Esophagus (tissue), 2 donors: ENCODE data around the gene TAL1. TPM values are rescaled to one million over a fixed set of nuclear protein-coding genes. Genes with fewer than 3 reads are reported as not detected.

Source experiments
- H3K27ac ChIP-seq, 2 donors: one replicate each; pipeline ENCODE4 v1.5.1; 2013; ENCODE audit warnings: low read depth in 2 of 2, mild to moderate bottlenecking in 2 of 2, inconsistent platforms in 1 of 2, low read length in 1 of 2, moderate library complexity in 1 of 2
- H3K27me3 ChIP-seq, 2 donors: one replicate each; pipeline ENCODE4 v1.6.1; 2013; ENCODE audit warnings: low read length in 2 of 2, control low read depth in 1 of 2, mild to moderate bottlenecking in 1 of 2; ENCODE audit not compliant: insufficient read depth in 2 of 2, control insufficient read depth in 1 of 2
- H3K36me3 ChIP-seq, 2 donors: one replicate each; pipeline ENCODE4 v1.6.1; 2013; ENCODE audit warnings: low read length in 1 of 2; ENCODE audit not compliant: control insufficient read depth in 2 of 2, insufficient read depth in 2 of 2
- H3K4me1 ChIP-seq, 2 donors: one replicate each; pipeline ENCODE4 v1.6.1; 2013; ENCODE audit warnings: low read length in 1 of 2; ENCODE audit not compliant: control insufficient read depth in 2 of 2, insufficient read depth in 2 of 2
- H3K4me3 ChIP-seq, 2 donors: one replicate each; pipeline ENCODE4 v1.5.1; 2013; ENCODE audit warnings: low read length in 2 of 2, mild to moderate bottlenecking in 2 of 2, low read depth in 1 of 2, moderate library complexity in 1 of 2
- H3K9me3 ChIP-seq, 2 donors: one replicate each; pipeline ENCODE4 v1.6.1; 2013; ENCODE audit warnings: mild to moderate bottlenecking in 2 of 2, low read depth in 1 of 2, low read length in 1 of 2, moderate library complexity in 1 of 2; ENCODE audit not compliant: control insufficient read depth in 2 of 2, insufficient read depth in 1 of 2
- WGBS, 2 donors: extraction: QIAGEN DNeasy Blood & Tissue Kit; methylation state at CpG; one replicate each; pipeline ENCODE4 v1.1.7; 2013; 5-methylcytosine and 5-hydroxymethylcytosine counted together
- polyA plus RNA-seq, 2 donors: library from polyadenylated mRNA; stranded (reverse); fragments of 200-250 nt; gene quantifications; one replicate each; pipeline ENCODE4 v1.2.3, GENCODE V29; 2013
- donor health status: healthy with polysubstance abuse.
- donor health status: Bipolar disorder and iron deficiency.

Gene TAL1
- polyA plus RNA-seq, 2 donors, result 0.82 to 1.1 TPM

- 10 to 11% methylated on average over 44 of the region's 44 CpGs for WGBS, 2 donors
- Histone ChIP-seq H3K4me1 (peaks cover 0 to 6% of the 10 kb centered on the region in 2 donors), H3K4me3 (peak overlapping the region; percentile 26 to 35), H3K9me3 (peaks cover 0 to 2% of the 10 kb centered on the region in 2 donors), H3K27me3 (peaks cover 3 to 29% of the 10 kb centered on the region in 2 donors), H3K27ac (peak overlapping the region; percentile 9 to 39), H3K36me3 (no peaks in the 10 kb centered on the region)
These were observed 1.2 kb downstream of the TAL1 start for GRCh38 chr1:47230692-47231300.

DNA sequence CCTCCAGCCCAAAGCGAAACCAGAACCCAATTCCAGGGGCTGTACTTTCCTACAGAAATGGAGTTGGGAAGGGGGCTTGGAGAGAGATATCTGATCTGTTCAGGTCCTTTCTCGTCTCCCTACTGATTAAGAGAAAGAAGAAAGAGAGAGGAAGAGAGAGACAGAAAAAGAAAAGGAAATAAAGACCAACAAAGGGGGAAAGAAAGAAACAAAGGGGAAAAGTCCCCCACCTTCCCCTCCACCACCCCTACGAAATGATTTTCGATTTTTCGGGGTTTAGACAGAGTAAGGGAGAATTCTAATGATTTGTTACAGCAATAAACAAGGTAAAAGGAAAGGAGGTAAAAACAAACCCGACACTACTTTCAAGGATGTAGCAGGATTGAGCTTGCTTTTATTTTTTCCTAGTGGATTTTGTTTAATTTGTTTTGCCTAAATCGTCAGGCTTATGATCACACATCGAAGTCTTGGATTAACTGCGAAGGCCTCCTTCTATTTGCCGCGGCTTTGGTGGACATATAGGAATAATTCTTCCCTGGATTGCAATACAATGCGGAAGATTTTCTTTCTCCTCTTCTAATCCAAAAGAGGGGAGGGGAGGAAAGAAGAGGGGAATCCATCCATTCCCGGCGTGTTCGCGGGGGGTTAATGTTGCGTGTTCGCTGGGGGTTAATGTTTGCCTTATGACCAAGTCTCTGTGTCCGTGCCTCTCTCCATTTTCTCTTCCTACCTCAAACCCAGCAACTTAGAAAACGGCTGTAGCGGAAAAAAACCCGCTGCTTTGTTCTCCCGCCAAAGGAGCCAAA, 1.9 kb downstream of the TAL1 start:
- Histone ChIP-seq H3K36me3 (no peaks in the 10 kb centered on the region), H3K9me3 (peaks cover 0 to 2% of the 10 kb centered on the region in 2 donors), H3K4me1 (peaks cover 4 to 9% of the 10 kb centered on the region in 2 donors), H3K4me3 (peak overlapping the region in 1 of 2 donors; percentile 8), H3K27ac (peak overlapping the region in 1 of 2 donors; percentile 56), H3K27me3 (peaks cover 3 to 34% of the 10 kb centered on the region in 2 donors)
- 16 to 19% methylated on average over 23 of the region's 23 CpGs for WGBS, 2 donors

- peak overlapping the region; percentile 43 to 56 for H3K27ac ChIP-seq
- peaks cover 2 to 3% of the 10 kb centered on the region in 2 donors for H3K9me3 ChIP-seq
- peaks cover 8 to 13% of the 10 kb centered on the region in 2 donors for H3K4me1 ChIP-seq
- H3K27me3 ChIP-seq, result peaks cover 3 to 42% of the 10 kb centered on the region in 2 donors
- no peaks in the 10 kb centered on the region for H3K36me3 ChIP-seq
- no peak overlapping the region for H3K4me3 ChIP-seq
- WGBS, 2 donors, result 25 to 28% methylated on average over 35 of the region's 35 CpGs
These were observed 2.8 kb downstream of the TAL1 start for GRCh38 chr1:47229031-47229885.

- Histone ChIP-seq H3K27ac (peak overlapping the region in 1 of 2 donors; percentile 43), H3K4me1 (peaks cover 8 to 13% of the 10 kb centered on the region in 2 donors), H3K36me3 (no peaks in the 10 kb centered on the region), H3K9me3 (peaks cover 2 to 3% of the 10 kb centered on the region in 2 donors), H3K4me3 (no peak overlapping the region), H3K27me3 (peaks cover 3 to 42% of the 10 kb centered on the region in 2 donors)
- WGBS, 2 donors, result 55 to 58% methylated on average over 12 of the region's 12 CpGs
These were observed 3.4 kb downstream of the TAL1 start for GRCh38 chr1:47228644-47229030.

GRCh38 chr1:47227341-47228232, 4.4 kb downstream of the TAL1 start:
- Histone ChIP-seq H3K4me3 (no peak overlapping the region), H3K9me3 (peaks cover 2 to 3% of the 10 kb centered on the region in 2 donors), H3K36me3 (no peaks in the 10 kb centered on the region), H3K27ac (no peak overlapping the region), H3K27me3 (peaks cover 6 to 51% of the 10 kb centered on the region in 2 donors), H3K4me1 (peaks cover 8 to 13% of the 10 kb centered on the region in 2 donors)
- 66 to 74% methylated on average over 7 of the region's 7 CpGs for WGBS, 2 donors

- H3K4me1 ChIP-seq, result peaks cover 8 to 13% of the 10 kb centered on the region in 2 donors
- WGBS, 2 donors, result 66 to 69% methylated on average over 4 of the region's 4 CpGs
- no peak overlapping the region for H3K4me3 ChIP-seq
- H3K9me3 ChIP-seq, result peaks cover 2 to 3% of the 10 kb centered on the region in 2 donors
- H3K27ac ChIP-seq, result no peak overlapping the region
- H3K36me3 ChIP-seq, result no peaks in the 10 kb centered on the region
- peaks cover 5 to 47% of the 10 kb centered on the region in 2 donors for H3K27me3 ChIP-seq
These were observed 5.2 kb downstream of the TAL1 start for GRCh38 chr1:47226839-47227215.

DNA sequence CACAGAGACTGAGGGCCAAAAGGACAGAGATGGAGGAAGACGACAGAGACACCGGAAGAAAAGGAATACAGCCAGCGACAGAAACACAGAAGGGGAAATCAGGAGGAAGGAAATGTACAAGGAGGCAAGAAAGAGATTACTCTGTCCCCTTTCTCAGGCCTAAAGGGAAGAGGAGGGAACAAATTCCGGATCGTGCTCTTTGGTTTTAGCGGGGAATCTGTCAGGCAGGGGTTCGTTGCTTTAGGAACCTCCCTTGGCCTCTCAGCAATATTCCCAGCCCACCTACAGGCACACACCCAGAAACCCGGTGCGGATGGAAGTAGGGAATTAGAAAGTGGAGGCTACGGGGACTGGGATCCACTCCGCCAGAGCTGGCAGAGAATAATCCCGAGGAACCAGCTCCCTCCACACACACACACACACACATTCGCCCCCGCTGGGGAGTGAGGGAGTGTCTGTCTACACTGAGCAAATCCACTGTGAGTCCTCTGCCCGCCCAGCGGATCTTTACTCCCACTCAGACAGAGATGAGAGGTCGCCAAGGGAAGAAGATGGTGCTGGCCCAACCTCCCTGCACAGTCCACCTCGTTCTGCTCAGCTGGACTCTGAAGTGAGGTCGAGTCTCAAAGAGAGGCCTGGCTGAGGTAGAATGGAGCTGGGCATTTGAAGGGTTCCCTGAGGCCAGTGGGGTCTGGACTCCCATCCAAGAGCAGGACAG, 5.7 kb downstream of the TAL1 start:
- Histone ChIP-seq H3K36me3 (no peaks in the 10 kb centered on the region), H3K4me3 (no peak overlapping the region), H3K27ac (no peak overlapping the region), H3K4me1 (peaks cover 8 to 9% of the 10 kb centered on the region in 2 donors), H3K27me3 (peaks cover 5 to 42% of the 10 kb centered on the region in 2 donors), H3K9me3 (peaks cover 2 to 3% of the 10 kb centered on the region in 2 donors)
- 28 to 31% methylated on average over 19 of the region's 19 CpGs for WGBS, 2 donors

GRCh38 chr1:47225430-47226100, 6.5 kb downstream of the TAL1 start:
- Histone ChIP-seq H3K27me3 (peaks cover 5 to 35% of the 10 kb centered on the region in 2 donors), H3K4me3 (peak overlapping the region in 1 of 2 donors; percentile 25), H3K27ac (no peak overlapping the region), H3K4me1 (peaks cover 8% of the 10 kb centered on the region in 2 donors), H3K36me3 (no peaks in the 10 kb centered on the region), H3K9me3 (peaks cover 0 to 3% of the 10 kb centered on the region in 2 donors)
- WGBS, 2 donors, result 3% methylated on average over 69 to 79 of the region's 79 CpGs
